Measurements from ENCODE around the gene CHP1.
"Not testable (repeated sequence)": the region's sequence is repeated elsewhere in the genome, so short reads cannot be mapped to it uniquely, and the experiment has no call there.

CHP1 gene

GRCh38 chr15:41281236-41281635 lies 50.2 kb downstream of the CHP1 start:
- Histone ChIP-seq H3K27me3 (ENCODE audit: insufficient read depth, low read length) (no peaks in the 10 kb centered on the region), H4K12ac (ENCODE audit: low read depth, low read length) (no peak overlapping the region), H3K4me1 (ENCODE audit: control insufficient read depth in 1 of 2, insufficient read depth in 2 of 2, low read length in 2 of 2) (peaks cover 6 to 9% of the 10 kb centered on the region in 2 experiments), H2AK5ac (ENCODE audit: low read length) (no peak overlapping the region), H3K4ac (ENCODE audit: low read depth, low read length) (no peak overlapping the region), H2BK12ac (ENCODE audit: low read length) (no peak overlapping the region), H3K4me2 (ENCODE audit: low read length) (no peak overlapping the region), H3K9ac (ENCODE audit: low read length) (peak overlapping the region; percentile 55), H3K14ac (ENCODE audit: low read length) (no peak overlapping the region), H3K27ac (ENCODE audit: low read depth, low read length) (no peak overlapping the region), H2BK5ac (ENCODE audit: low read depth, low read length, poor library complexity) (no peak overlapping the region), H2BK120ac (ENCODE audit: insufficient read depth, low read length, poor library complexity) (no peak overlapping the region), H4K91ac (ENCODE audit: low read depth, low read length) (no peak overlapping the region), H3K9me3 (ENCODE audit: insufficient read depth, low read depth, low read length) (no peaks in the 10 kb centered on the region), H3K79me1 (ENCODE audit: low read length) (peaks cover 11% of the 10 kb centered on the region), H3K23ac (ENCODE audit: low read length) (no peak overlapping the region), H4K8ac (ENCODE audit: low read depth, low read length) (no peak overlapping the region), H3K18ac (ENCODE audit: low read length) (no peak overlapping the region), H3K36me3 (ENCODE audit: control insufficient read depth in 1 of 2, insufficient read depth in 2 of 2, low read length in 2 of 2) (peaks cover 8 to 16% of the 10 kb centered on the region in 2 experiments), H3K4me3 (ENCODE audit: low read depth, low read length) (no peak overlapping the region), H3K79me2 (ENCODE audit: control insufficient read depth, insufficient read depth, low read length, poor library complexity) (peaks cover 9% of the 10 kb centered on the region), H2AFZ (ENCODE audit: insufficient read depth, low read length, poor library complexity) (no peak overlapping the region)
- WGBS (ENCODE audit: extremely low coverage, insufficient coverage, insufficient read length) = no CpG with 5 or more reads among the region's 1 CpG
- DNase-seq = peak in 1 of 2 donors; percentile 46

GRCh38 chr15:41282436-41282835 lies 51.4 kb downstream of the CHP1 start:
- H3K9me3 ChIP-seq (ENCODE audit: insufficient read depth, low read depth, low read length); H3K4ac ChIP-seq (ENCODE audit: low read depth, low read length); H3K4me3 ChIP-seq (ENCODE audit: low read depth, low read length); H3K4me1 ChIP-seq (ENCODE audit: control insufficient read depth in 1 of 2, insufficient read depth in 2 of 2, low read length in 2 of 2); H2AFZ ChIP-seq (ENCODE audit: insufficient read depth, low read length, poor library complexity); H4K12ac ChIP-seq (ENCODE audit: low read depth, low read length); H4K91ac ChIP-seq (ENCODE audit: low read depth, low read length); H3K27me3 ChIP-seq (ENCODE audit: insufficient read depth, low read length); H3K79me2 ChIP-seq (ENCODE audit: control insufficient read depth, insufficient read depth, low read length, poor library complexity); H2BK5ac ChIP-seq (ENCODE audit: low read depth, low read length, poor library complexity); H3K14ac ChIP-seq (ENCODE audit: low read length); H3K4me2 ChIP-seq (ENCODE audit: low read length); H3K27ac ChIP-seq (ENCODE audit: low read depth, low read length); H2BK120ac ChIP-seq (ENCODE audit: insufficient read depth, low read length, poor library complexity); H3K23ac ChIP-seq (ENCODE audit: low read length); H3K9ac ChIP-seq (ENCODE audit: low read length); DNase-seq; H3K18ac ChIP-seq (ENCODE audit: low read length): not testable (repeated sequence)
- H3K79me1 ChIP-seq (ENCODE audit: low read length) = peaks cover 11% of the 10 kb centered on the region
- peak overlapping the region; percentile 80 for H2BK12ac ChIP-seq (ENCODE audit: low read length)
- no CpG with 5 or more reads among the region's 10 CpGs for WGBS (ENCODE audit: extremely low coverage, insufficient coverage, insufficient read length)
- peaks cover 13 to 22% of the 10 kb centered on the region in 2 experiments for H3K36me3 ChIP-seq (ENCODE audit: control insufficient read depth in 1 of 2, insufficient read depth in 2 of 2, low read length in 2 of 2)
- peak overlapping the region; percentile 91 for H2AK5ac ChIP-seq (ENCODE audit: low read length)
- peak overlapping the region; percentile 63 for H4K8ac ChIP-seq (ENCODE audit: low read depth, low read length)

- peak overlapping the region; percentile 72 for H2AK5ac ChIP-seq (ENCODE audit: low read length)
- H4K12ac ChIP-seq (ENCODE audit: low read depth, low read length) = peak overlapping the region; percentile 81
- H3K27ac ChIP-seq (ENCODE audit: low read depth, low read length) = peak overlapping the region; percentile 30
- peaks cover 17 to 25% of the 10 kb centered on the region in 2 experiments for H3K36me3 ChIP-seq (ENCODE audit: control insufficient read depth in 1 of 2, insufficient read depth in 2 of 2, low read length in 2 of 2)
- H2BK12ac ChIP-seq (ENCODE audit: low read length) = peak overlapping the region; percentile 66
- peak overlapping the region; percentile 35 for H2BK5ac ChIP-seq (ENCODE audit: low read depth, low read length, poor library complexity)
- H3K9ac ChIP-seq (ENCODE audit: low read length) = peak overlapping the region; percentile 44
- peak overlapping the region; percentile 47 for H3K14ac ChIP-seq (ENCODE audit: low read length)
- not testable (repeated sequence) for H3K27me3 ChIP-seq (ENCODE audit: insufficient read depth, low read length); H3K18ac ChIP-seq (ENCODE audit: low read length); H3K4me1 ChIP-seq (ENCODE audit: control insufficient read depth in 1 of 2, insufficient read depth in 2 of 2, low read length in 2 of 2); DNase-seq; H3K79me2 ChIP-seq (ENCODE audit: control insufficient read depth, insufficient read depth, low read length, poor library complexity); H3K4ac ChIP-seq (ENCODE audit: low read depth, low read length); H3K23ac ChIP-seq (ENCODE audit: low read length); H3K9me3 ChIP-seq (ENCODE audit: insufficient read depth, low read depth, low read length); H3K4me3 ChIP-seq (ENCODE audit: low read depth, low read length)
- H4K91ac ChIP-seq (ENCODE audit: low read depth, low read length) = peak overlapping the region; percentile 84
- peak overlapping the region; percentile 45 for H2AFZ ChIP-seq (ENCODE audit: insufficient read depth, low read length, poor library complexity)
- H4K8ac ChIP-seq (ENCODE audit: low read depth, low read length) = peak overlapping the region; percentile 94
- peak overlapping the region; percentile 69 for H2BK120ac ChIP-seq (ENCODE audit: insufficient read depth, low read length, poor library complexity)
- peak overlapping the region; percentile 64 for H3K4me2 ChIP-seq (ENCODE audit: low read length)
- H3K79me1 ChIP-seq (ENCODE audit: low read length) = peaks cover 11% of the 10 kb centered on the region
- no CpG with 5 or more reads among the region's 19 CpGs for WGBS (ENCODE audit: extremely low coverage, insufficient coverage, insufficient read length)
These were observed 52.0 kb downstream of the CHP1 start for GRCh38 chr15:41282980-41283652.

GRCh38 chr15:41283653-41284426 lies 52.8 kb downstream of the CHP1 start:
- peak overlapping the region; percentile 69 for H3K27ac ChIP-seq (ENCODE audit: low read depth, low read length)
- peak overlapping the region; percentile 98 for H3K14ac ChIP-seq (ENCODE audit: low read length)
- no peak overlapping the region for H2BK12ac ChIP-seq (ENCODE audit: low read length)
- peak overlapping the region; percentile 74 for H3K23ac ChIP-seq (ENCODE audit: low read length)
- peaks cover 1% of the 10 kb centered on the region for H3K9me3 ChIP-seq (ENCODE audit: insufficient read depth, low read depth, low read length)
- no peaks in the 10 kb centered on the region for H3K27me3 ChIP-seq (ENCODE audit: insufficient read depth, low read length)
- peaks cover 9% of the 10 kb centered on the region for H3K79me2 ChIP-seq (ENCODE audit: control insufficient read depth, insufficient read depth, low read length, poor library complexity)
- H3K4me1 ChIP-seq (ENCODE audit: control insufficient read depth in 1 of 2, insufficient read depth in 2 of 2, low read length in 2 of 2) = peaks cover 3 to 9% of the 10 kb centered on the region in 2 experiments
- peaks cover 17 to 28% of the 10 kb centered on the region in 2 experiments for H3K36me3 ChIP-seq (ENCODE audit: control insufficient read depth in 1 of 2, insufficient read depth in 2 of 2, low read length in 2 of 2)
- peak overlapping the region; percentile 80 for H3K4ac ChIP-seq (ENCODE audit: low read depth, low read length)
- peak overlapping the region; percentile 100 for H3K9ac ChIP-seq (ENCODE audit: low read length)
- peak overlapping the region; percentile 100 for H3K4me3 ChIP-seq (ENCODE audit: low read depth, low read length)
- DNase-seq = peak; percentile 98 to 100
- no CpG with 5 or more reads among the region's 61 CpGs for WGBS (ENCODE audit: extremely low coverage, insufficient coverage, insufficient read length)
- peak overlapping the region; percentile 94 for H2AFZ ChIP-seq (ENCODE audit: insufficient read depth, low read length, poor library complexity)
- H4K12ac ChIP-seq (ENCODE audit: low read depth, low read length) = peak overlapping the region; percentile 95
- H4K91ac ChIP-seq (ENCODE audit: low read depth, low read length) = peak overlapping the region; percentile 91
- peak overlapping the region; percentile 96 for H4K8ac ChIP-seq (ENCODE audit: low read depth, low read length)
- peak overlapping the region; percentile 87 for H2BK120ac ChIP-seq (ENCODE audit: insufficient read depth, low read length, poor library complexity)
- peaks cover 11% of the 10 kb centered on the region for H3K79me1 ChIP-seq (ENCODE audit: low read length)
- H2BK5ac ChIP-seq (ENCODE audit: low read depth, low read length, poor library complexity) = peak overlapping the region; percentile 77
- peak overlapping the region; percentile 91 for H3K4me2 ChIP-seq (ENCODE audit: low read length)
- H3K18ac ChIP-seq (ENCODE audit: low read length) = peak overlapping the region; percentile 99
- H2AK5ac ChIP-seq (ENCODE audit: low read length) = peak overlapping the region; percentile 64

Data from trophoblast cell (in vitro differentiated cells and primary cell).